VCaP (cell line): Measurements from ENCODE around the gene HRC.

Experiments
- H3K27ac ChIP-seq: fragments of 450-650 bp; 2 replicates; pipeline ENCODE4 v1.5.1; 2017
- TF ChIP-seq, protein P1 (sequence below): fragments of 450-650 bp; conservative IDR thresholded peaks from 2 replicates; pipeline ENCODE4 v1.5.1; 2017; ENCODE audit warnings: mild to moderate bottlenecking, moderate library complexity

Gene HRC

DNA sequence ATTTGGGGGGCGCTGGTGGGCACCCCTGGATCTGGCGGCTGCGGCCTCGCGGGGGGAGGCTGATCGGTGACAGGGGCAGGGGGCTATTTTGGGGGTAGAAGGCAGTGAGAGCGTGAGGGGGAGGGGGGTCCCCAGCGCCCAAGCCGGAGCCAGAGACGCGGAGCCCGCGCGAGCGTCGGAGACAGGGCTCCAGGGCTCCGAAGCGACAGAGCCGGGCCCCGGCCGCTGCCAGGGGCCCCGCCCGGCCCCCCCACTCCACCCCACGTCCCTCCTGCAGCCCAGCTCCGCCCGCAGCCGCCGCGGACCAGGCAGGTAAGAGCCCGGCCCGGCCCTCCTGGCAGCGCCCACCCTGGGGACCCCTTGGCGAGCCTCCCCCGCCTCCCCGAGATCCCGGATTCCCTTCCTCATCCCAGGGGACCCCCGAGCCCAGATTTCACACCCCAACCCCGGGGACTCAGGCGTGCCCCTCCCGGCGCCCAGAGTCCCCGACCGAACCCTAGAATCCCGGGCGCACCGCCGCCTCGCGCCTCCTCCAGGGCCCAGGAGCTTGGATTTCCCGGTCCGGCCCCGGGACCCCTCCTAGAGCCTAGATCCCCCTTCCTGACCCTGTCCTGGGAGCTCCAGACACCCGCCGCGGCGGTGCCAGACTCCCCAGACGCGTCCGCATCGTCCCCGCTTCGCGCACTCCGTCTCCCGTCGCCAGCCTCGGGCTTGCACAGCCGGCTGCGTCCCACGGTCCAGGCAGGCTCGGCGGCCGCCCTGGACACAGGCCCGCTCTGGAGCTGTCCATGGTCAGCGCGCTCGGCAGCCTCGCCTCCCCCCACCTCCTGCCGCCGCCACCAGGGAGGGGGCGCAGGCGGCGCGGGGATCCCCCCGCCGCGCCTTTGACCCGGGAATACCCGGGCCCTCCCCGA lies 35.5 kb downstream of the HRC start, which contains the start of gene PPFIA3:
PPFIA3 (plus strand) TSS at position 134 of the 914 bp plus-strand sequence. CDS start 8,330 bp downstream, outside the sequence.
- peak within 1 kb of the TSS; percentile 96 for H3K27ac ChIP-seq
- TF ChIP-seq, protein P1, sequence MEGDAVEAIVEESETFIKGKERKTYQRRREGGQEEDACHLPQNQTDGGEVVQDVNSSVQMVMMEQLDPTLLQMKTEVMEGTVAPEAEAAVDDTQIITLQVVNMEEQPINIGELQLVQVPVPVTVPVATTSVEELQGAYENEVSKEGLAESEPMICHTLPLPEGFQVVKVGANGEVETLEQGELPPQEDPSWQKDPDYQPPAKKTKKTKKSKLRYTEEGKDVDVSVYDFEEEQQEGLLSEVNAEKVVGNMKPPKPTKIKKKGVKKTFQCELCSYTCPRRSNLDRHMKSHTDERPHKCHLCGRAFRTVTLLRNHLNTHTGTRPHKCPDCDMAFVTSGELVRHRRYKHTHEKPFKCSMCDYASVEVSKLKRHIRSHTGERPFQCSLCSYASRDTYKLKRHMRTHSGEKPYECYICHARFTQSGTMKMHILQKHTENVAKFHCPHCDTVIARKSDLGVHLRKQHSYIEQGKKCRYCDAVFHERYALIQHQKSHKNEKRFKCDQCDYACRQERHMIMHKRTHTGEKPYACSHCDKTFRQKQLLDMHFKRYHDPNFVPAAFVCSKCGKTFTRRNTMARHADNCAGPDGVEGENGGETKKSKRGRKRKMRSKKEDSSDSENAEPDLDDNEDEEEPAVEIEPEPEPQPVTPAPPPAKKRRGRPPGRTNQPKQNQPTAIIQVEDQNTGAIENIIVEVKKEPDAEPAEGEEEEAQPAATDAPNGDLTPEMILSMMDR: no peak

DNA sequence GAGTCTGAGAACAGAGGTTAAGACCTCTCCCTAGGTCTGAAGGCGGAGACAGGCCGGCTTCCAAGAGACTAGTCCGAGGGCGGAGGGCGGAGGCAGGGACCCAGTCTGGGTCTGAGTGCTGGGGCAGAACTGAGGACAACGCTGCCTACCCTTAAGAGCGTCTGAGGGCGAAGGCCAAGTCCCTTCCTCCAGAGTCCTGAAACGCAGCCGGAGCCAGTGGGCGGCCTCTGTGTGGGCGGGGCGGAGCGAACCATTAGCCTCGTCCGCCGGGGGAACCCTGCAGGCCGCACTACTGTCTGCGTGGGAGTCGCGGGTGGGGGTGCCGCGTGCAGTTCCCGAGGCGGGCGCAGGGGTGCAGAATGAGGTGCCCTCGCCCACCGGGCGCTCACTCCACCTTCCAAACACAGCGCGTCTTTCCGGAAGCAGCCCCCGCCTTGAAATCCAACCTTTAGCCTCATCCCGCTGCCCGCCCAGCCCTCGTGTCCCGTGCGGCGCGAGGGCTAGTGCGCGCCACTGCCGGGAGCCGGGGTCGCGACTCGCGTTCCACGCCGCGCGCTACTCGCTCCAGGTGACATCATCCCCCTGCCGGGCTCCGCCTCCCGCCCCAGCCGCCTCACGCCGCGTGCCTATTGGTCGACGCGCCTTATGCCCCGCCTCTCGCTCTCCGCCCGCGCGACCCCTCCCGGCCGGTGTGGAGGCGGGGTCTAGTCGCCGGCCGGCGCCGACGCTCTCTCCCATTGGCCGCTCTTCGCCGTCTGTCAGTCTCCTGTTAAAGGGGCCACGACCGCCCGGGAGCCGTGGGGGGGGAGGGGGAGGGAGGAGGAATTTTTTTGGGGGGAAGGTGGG lies 36.4 kb downstream of the HRC start, which contains the start of gene C19orf73:
C19orf73 (minus strand) TSS at position 579 of the 846 bp plus-strand sequence; CDS start at position 458, 121 bp downstream.
- TF ChIP-seq, protein P1: 0 out of 2 replicates have a peak, but pooled peaks have one; percentile 10
- H3K27ac ChIP-seq: peak within 1 kb of the TSS; percentile 96

DNA sequence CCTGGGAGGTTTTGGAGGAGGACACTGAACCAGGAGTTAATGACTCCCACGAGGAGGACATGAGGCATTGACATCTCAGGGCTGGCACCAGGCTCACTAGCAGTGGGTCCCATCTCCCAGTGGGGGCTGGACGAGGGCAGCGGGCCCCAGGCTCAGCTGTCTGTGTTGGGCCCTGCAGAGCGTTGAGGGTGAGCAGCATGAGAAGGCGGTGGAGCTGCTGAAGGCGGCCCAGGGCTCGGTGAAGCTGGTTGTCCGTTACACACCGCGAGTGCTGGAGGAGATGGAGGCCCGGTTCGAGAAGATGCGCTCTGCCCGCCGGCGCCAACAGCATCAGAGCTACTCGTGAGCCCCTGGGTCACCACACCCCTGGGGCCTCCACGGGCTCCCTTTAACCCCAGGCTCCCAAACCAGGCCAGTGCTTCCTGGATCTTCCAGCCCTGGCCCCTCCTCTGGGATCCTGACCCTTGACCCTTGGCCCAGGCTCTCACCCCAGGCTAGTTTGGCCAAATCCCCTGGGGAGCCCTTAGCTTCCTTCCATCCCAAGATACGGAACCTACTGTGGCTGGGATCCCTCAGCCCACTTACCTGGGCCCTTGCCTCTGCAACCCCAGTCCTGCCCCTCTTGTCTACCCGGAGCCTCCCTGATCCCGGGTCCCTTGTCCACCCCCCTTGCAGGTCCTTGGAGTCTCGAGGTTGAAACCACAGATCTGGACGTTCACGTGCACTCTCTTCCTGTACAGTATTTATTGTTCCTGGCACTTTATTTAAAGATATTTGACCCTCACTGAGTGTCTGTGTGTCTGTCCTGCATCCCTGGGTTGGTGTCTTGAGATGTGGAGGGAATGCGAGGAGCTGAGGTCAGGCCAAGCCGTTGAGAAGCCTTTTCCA lies 37.3 kb downstream of the HRC start:
- TF ChIP-seq, protein P1: no peak
- peak overlapping the region; percentile 96 for H3K27ac ChIP-seq

DNA sequence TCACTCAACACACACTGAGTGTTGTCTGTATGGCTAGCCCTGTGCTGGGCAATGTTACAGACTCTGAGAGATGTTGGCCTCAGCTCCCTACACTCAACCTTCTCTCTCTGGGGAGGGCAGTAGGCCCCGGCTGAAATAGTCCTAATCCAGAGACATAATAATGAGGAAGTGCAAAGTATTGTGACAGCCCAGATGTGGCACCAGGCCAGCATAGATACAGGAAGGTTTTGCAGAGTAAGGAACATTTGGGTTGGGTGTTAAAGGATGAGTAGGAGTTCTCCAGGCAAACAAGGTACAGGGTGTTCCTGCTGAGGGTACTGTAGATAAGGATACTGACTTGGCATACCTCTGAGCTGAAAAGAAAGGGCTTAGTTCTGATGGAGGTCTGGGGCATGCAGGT lies 38.7 kb downstream of the HRC start:
- no peak overlapping the region for H3K27ac ChIP-seq

DNA sequence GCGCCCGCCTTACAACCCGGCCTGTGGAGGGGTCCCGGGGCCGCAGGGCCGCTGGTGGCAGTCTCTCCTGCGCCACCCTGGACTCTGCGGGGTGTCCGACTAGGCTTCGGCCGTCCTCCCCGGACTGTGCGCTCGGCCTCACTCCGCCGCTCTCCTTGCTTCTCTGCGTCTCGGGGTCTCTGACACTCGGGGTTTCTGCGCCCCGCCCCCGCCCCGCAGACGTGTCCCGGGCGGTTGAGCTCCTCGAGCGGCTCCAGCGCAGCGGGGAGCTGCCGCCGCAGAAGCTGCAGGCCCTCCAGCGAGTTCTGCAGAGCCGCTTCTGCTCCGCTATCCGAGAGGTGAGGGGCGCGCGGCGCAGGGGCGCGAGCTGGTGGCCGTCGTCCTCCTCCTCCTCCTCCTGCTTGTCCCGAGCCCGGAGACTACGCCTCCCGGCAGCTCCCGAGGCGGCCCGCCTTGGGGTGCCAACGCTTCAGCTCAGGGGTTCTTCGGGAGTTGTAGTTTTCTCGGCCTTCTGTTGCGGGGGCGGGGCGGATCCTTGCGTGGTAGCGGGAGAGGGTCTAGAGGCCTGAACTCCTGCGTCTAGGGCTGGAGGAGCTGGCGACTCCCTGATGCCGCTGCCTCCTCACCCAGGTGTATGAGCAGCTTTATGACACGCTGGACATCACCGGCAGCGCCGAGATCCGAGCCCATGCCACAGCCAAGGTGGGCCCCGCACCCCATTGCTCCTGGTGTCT lies 40.4 kb downstream of the HRC start:
- peak overlapping the region; percentile 76 for H3K27ac ChIP-seq
- TF ChIP-seq, protein P1: no peak

More for the DNA sequence above, 38.7 kb downstream of the HRC start:
- TF ChIP-seq, protein P1: no peak
